ENCODE data around the gene PTX4.

Gene PTX4

GRCh38 chr16:1466968-1467521 is 21.7 kb downstream of the PTX4 start:
- DNase-seq (ENCODE audit: low spot score): no peak
- in situ Hi-C loops (cut with MboI; ENCODE audit: low pct_unique_long_range_greater_than_20kb, low sequenced_read_pairs, unreplicated experiment): no loop called here
- no peak for TF ChIP-seq CTCF (IDR thresholded peaks at IDR 0.05; ENCODE audit: extremely low read depth, insufficient read depth, missing control alignments)

GRCh38 chr16:1466054-1466453 is 22.7 kb downstream of the PTX4 start:
- in situ Hi-C loops (cut with MboI; ENCODE audit: low pct_unique_long_range_greater_than_20kb, low sequenced_read_pairs, unreplicated experiment): no loop called here
- DNase-seq (ENCODE audit: low spot score): no peak
- TF ChIP-seq CTCF (IDR thresholded peaks at IDR 0.05; ENCODE audit: extremely low read depth, insufficient read depth, missing control alignments): no peak

DNA sequence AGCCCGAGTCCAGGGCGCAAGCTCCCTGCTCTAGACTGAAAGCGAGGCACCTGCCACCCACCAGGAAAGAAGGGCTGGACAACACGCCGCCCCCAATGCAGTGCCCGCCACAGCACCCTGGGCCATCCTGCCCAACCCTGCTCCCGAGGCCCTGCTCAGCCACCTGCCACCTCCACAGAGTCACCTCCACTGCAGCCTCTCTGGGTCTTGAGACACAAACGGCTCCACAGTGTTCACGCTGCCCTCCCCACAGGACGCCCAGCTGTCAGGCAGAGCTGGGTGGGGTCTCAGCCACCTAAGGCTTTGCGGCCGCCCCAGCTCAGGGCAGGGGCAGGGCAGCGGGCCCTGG is 23.2 kb downstream of the PTX4 start:
- in situ Hi-C loops (cut with MboI; ENCODE audit: low pct_unique_long_range_greater_than_20kb, low sequenced_read_pairs, unreplicated experiment): no loop called here
- TF ChIP-seq CTCF (IDR thresholded peaks at IDR 0.05; ENCODE audit: extremely low read depth, insufficient read depth, missing control alignments): no peak
- DNase-seq (ENCODE audit: low spot score): no peak

DNA sequence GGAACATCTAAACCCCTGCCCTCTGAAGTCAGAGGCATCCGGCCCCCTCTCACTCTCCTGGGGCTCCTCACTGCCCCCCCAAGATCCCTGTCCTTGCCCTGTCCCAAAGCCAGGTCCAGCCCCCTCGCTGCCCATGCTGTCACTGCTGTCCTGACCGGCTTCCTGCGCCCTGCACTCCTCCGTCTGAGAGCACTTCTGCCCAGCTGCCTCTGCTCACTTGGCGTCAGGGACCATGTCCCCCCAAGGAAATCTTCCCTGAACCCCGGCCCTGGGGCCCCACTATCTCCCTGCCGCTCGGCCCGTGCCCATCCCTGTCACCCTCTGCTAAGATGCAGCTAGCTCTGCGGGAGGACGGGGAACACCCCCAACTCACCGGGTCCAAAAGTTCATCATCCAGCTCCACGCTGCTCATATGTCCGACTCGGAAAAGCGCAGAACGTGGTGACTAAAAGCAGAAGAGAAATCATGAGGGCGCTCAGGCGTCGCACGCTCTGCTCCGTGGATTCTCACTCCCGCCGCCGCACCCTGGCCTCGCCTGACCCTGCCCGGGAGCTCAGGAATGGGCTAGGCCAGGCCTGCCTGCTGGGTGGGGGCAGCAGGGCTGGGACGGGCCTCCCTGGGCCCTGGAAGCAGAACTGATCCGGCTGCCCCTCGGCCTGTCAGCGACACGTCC is 23.7 kb downstream of the PTX4 start:
- no peak for DNase-seq (ENCODE audit: low spot score)
- TF ChIP-seq CTCF (IDR thresholded peaks at IDR 0.05; ENCODE audit: extremely low read depth, insufficient read depth, missing control alignments): no peak
- in situ Hi-C loops (cut with MboI; ENCODE audit: low pct_unique_long_range_greater_than_20kb, low sequenced_read_pairs, unreplicated experiment): no loop called here

GRCh38 chr16:1464196-1464893 is 24.4 kb downstream of the PTX4 start:
- in situ Hi-C loops (cut with MboI; ENCODE audit: low pct_unique_long_range_greater_than_20kb, low sequenced_read_pairs, unreplicated experiment): no loop called here
- no peak for TF ChIP-seq CTCF (IDR thresholded peaks at IDR 0.05; ENCODE audit: extremely low read depth, insufficient read depth, missing control alignments)
- DNase-seq (ENCODE audit: low spot score): no peak

DNA sequence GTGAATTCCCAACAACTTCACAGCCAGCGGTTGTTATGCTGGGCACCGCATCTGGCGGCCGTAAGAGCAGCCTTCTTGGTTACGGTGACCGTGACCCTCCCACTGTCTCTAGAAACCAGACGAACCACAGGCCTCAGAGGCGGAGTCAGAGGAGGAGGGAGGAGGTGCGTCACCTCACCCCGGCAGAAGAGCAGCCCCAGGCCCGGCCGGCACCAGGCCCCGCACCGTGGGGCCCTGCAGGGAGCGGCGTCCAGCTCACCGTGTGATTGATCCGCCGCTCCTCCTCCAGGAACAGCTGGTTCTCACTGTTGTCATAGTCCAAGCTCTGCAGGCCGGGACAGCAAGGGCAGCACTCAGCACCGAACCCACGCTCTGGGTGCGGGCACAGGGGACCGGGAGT is 27.6 kb downstream of the PTX4 start:
- in situ Hi-C loops (cut with MboI; ENCODE audit: low pct_unique_long_range_greater_than_20kb, low sequenced_read_pairs, unreplicated experiment): no loop called here

More for the DNA sequence above, 27.6 kb downstream of the PTX4 start:
- DNase-seq (ENCODE audit: low spot score): no peak
- no peak for TF ChIP-seq CTCF (IDR thresholded peaks at IDR 0.05; ENCODE audit: extremely low read depth, insufficient read depth, missing control alignments)

Data from GM13977 (cell line).